Calu3 (cell line): ENCODE data around the gene ZFYVE19. TPM values are rescaled to one million over a fixed set of nuclear protein-coding genes. Genes with fewer than 3 reads are reported as not detected.

Experiments used
- BruUV-seq: library from RNA; stranded (reverse); fragments of 400-500 nt; replicated peaks from 2 replicates; lab custom pipeline; 2021; lab: Mats Ljungman, UMichigan
- CTCF ChIA-PET: fragments of 300-600 bp; sonication (Branson Sonifier 250); formaldehyde crosslinking; loops from one replicate; lab custom pipeline; 2022; ENCODE audit warnings: antibody characterized with exemption; lab: Charles Lee
- DNase-seq: peaks from one replicate; pipeline ENCODE4 v3.0.0; 2022
- H3K27ac Mint-ChIP-seq: one replicate; pipeline ENCODE4 v1.8.0; 2022; ENCODE audit warnings: mixed read lengths; ENCODE audit not compliant: unreplicated experiment
- H3K27me3 Mint-ChIP-seq: one replicate; pipeline ENCODE4 v1.8.0; 2022; ENCODE audit warnings: mixed read lengths; ENCODE audit not compliant: unreplicated experiment
- H3K36me3 Mint-ChIP-seq: one replicate; pipeline ENCODE4 v1.8.0; 2022; ENCODE audit warnings: mild to moderate bottlenecking, moderate library complexity, mixed read lengths; ENCODE audit not compliant: insufficient read depth, unreplicated experiment
- H3K4me1 Mint-ChIP-seq: one replicate; pipeline ENCODE4 v1.8.0; 2022; ENCODE audit warnings: mild to moderate bottlenecking, low read depth, mixed read lengths; ENCODE audit not compliant: unreplicated experiment
- H3K4me3 Mint-ChIP-seq: one replicate; pipeline ENCODE4 v1.8.0; 2022; ENCODE audit warnings: mild to moderate bottlenecking, low read depth, moderate library complexity, mixed read lengths; ENCODE audit not compliant: unreplicated experiment
- H3K9me3 Mint-ChIP-seq: one replicate; pipeline ENCODE4 v1.8.0; 2022; ENCODE audit warnings: low read depth, mixed read lengths; ENCODE audit not compliant: unreplicated experiment
- intact Hi-C: fragments of 100-400 bp; cut with micrococcal nuclease; formaldehyde crosslinking; loops from one replicate; pipeline ENCODE4 v1.10.0; 2022; ENCODE audit not compliant: unreplicated experiment
- total RNA-seq: library from RNA; stranded (reverse); gene quantifications from 2 replicates; pipeline ENCODE4 v1.2.3, GENCODE V29; 2022
- TF ChIP-seq, protein P1 (sequence below): fragments of 200-600 bp; IDR thresholded peaks from one replicate; pipeline ENCODE4 v1.8.0; 2022; ENCODE audit warnings: antibody characterized with exemption; ENCODE audit not compliant: unreplicated experiment

The ZFYVE19 gene
- total RNA-seq, 1 experiment from 2014 or later = 13.9 TPM

DNA sequence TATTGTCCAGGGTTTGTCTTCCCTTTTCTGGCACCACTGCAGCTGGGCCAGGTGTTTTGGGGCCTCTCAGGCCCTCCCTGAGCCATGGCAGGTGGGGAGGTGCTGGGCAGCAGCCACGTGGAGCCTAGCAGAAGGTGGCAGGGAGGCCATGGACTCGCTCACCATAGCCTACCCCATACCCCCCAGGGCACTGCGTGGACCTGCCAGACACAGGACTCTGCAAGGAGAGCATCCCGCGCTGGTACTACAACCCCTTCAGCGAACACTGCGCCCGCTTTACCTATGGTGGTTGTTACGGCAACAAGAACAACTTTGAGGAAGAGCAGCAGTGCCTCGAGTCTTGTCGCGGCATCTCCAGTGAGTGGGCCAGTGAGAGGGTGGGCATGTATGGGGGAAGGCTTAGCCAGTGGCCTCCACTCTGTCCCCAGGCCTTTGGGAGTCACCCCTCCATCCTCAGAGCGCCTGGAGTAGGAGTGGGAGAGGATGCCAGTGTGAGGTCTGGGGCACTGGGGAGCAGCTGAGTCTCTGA, 48.9 kb downstream of the ZFYVE19 start:
- Mint-ChIP-seq H3K27ac (no peak overlapping the region), H3K4me3 (no peak overlapping the region), H3K36me3 (peaks cover 29% of the 10 kb centered on the region), H3K9me3 (no peaks in the 10 kb centered on the region), H3K4me1 (peaks cover 15% of the 10 kb centered on the region), H3K27me3 (no peaks in the 10 kb centered on the region)
- CTCF ChIA-PET = interaction anchor here (4.3 to 5.8 kb wide), 2 partner anchors 16 to 35 kb away, joined by 73 to 92 read pairs; partner anchors contain the start of gene RHOV
- TF ChIP-seq, protein P1, sequence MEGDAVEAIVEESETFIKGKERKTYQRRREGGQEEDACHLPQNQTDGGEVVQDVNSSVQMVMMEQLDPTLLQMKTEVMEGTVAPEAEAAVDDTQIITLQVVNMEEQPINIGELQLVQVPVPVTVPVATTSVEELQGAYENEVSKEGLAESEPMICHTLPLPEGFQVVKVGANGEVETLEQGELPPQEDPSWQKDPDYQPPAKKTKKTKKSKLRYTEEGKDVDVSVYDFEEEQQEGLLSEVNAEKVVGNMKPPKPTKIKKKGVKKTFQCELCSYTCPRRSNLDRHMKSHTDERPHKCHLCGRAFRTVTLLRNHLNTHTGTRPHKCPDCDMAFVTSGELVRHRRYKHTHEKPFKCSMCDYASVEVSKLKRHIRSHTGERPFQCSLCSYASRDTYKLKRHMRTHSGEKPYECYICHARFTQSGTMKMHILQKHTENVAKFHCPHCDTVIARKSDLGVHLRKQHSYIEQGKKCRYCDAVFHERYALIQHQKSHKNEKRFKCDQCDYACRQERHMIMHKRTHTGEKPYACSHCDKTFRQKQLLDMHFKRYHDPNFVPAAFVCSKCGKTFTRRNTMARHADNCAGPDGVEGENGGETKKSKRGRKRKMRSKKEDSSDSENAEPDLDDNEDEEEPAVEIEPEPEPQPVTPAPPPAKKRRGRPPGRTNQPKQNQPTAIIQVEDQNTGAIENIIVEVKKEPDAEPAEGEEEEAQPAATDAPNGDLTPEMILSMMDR = no peak
- intact Hi-C loops = no loop called here
- DNase-seq = no peak
- BruUV-seq = no TSS peak

DNA sequence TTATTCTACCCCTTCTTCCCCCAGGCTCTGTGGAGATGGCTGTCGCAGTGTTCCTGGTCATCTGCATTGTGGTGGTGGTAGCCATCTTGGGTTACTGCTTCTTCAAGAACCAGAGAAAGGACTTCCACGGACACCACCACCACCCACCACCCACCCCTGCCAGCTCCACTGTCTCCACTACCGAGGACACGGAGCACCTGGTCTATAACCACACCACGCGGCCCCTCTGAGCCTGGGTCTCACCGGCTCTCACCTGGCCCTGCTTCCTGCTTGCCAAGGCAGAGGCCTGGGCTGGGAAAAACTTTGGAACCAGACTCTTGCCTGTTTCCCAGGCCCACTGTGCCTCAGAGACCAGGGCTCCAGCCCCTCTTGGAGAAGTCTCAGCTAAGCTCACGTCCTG, 49.9 kb downstream of the ZFYVE19 start:
- Mint-ChIP-seq H3K9me3 (no peaks in the 10 kb centered on the region), H3K27ac (no peak overlapping the region), H3K4me3 (no peak overlapping the region), H3K36me3 (peaks cover 23% of the 10 kb centered on the region), H3K4me1 (peaks cover 15% of the 10 kb centered on the region), H3K27me3 (no peaks in the 10 kb centered on the region)
- no TSS peak for BruUV-seq
- CTCF ChIA-PET = interaction anchor here (1.0 to 5.8 kb wide), 7 partner anchors 9 to 110 kb away, joined by 4 to 95 read pairs (median 22); partner anchors contain the start of genes DNAJC17, RHOV, VPS18 and ZFYVE19
- intact Hi-C loops = no loop called here
- TF ChIP-seq, protein P1 = no peak
- no peak for DNase-seq

DNA sequence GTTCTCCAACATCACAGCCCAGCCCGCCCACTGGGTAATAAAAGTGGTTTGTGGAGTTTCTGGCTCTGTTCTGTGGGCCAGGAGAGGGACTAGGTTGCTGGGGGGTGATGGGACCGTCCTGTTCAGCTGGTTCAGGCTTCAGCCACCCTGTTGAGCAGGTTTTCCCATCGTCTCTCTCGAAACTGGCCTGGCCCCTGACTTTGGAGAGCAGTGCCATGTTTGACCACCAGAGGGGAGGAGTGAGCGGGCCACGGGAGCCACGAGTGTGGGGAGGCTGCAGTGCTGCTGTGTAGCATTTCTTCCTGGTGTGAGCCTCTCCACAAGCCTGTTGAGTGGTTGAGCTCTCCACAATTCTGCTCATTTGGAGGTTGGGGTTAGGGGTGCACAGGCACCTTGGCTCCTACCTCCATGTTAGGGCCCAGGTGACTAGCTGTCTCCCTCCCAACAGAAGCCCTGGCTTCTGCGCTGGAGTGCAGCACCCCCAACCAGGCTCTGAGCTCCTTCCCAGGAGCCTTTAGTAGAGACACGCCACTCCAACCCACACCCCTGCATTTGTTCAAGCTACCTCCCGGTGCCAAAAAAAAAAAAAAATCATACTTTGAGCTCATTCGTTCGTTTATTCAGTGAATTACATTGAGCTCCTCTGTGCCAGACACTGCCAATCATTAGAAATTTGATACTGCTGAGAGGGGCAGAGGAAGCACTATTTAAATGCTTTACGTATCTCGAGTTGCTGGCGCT, 50.9 kb downstream of the ZFYVE19 start:
- Mint-ChIP-seq H3K27me3 (no peaks in the 10 kb centered on the region), H3K4me1 (peaks cover 12% of the 10 kb centered on the region), H3K36me3 (peaks cover 23% of the 10 kb centered on the region), H3K27ac (peak overlapping the region; percentile 44), H3K4me3 (no peak overlapping the region), H3K9me3 (no peaks in the 10 kb centered on the region)
- DNase-seq = peak; percentile 90
- CTCF ChIA-PET = interaction anchor here (0.7 to 5.8 kb wide), 10 partner anchors 10 to 111 kb away, joined by 3 to 95 read pairs (median 8); partner anchors contain the start of genes DLL4, DNAJC17, RHOV and SPINT1
- intact Hi-C loops = no loop called here
- TF ChIP-seq, protein P1 = peak; percentile 63
- no TSS peak for BruUV-seq

DNA sequence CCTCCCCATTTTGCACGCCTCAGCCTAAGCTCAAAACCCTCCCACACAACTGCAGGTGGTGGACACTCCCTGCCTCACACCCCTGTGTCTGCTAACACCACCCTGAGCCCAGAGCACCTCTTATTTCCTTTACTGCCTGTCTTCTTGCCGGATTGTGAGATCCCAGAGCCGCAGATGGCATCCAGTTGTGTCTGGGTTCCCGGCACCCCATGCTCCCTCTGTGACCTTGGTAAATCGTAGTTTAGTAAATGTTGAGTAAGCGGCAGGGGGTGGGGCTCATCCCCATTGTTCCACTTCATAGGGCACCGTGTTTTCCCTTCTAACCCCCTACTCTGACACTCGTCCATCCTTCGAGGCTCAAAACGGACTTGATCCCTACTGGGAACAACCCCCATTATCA, 51.8 kb downstream of the ZFYVE19 start:
- Mint-ChIP-seq H3K4me3 (no peak overlapping the region), H3K27me3 (no peaks in the 10 kb centered on the region), H3K27ac (no peak overlapping the region), H3K9me3 (no peaks in the 10 kb centered on the region), H3K4me1 (peaks cover 17% of the 10 kb centered on the region), H3K36me3 (peaks cover 23% of the 10 kb centered on the region)
- intact Hi-C loops = loop anchor here (1.0 kb wide), 1 partner anchor 34 kb away; no protein-coding TSS in a partner anchor
- CTCF ChIA-PET = interaction anchor here (0.6 to 5.8 kb wide), 9 partner anchors 11 to 112 kb away, joined by 3 to 95 read pairs (median 9); partner anchors contain the start of genes RHOV, SPINT1 and VPS18
- TF ChIP-seq, protein P1 = no peak
- no TSS peak for BruUV-seq
- DNase-seq = no peak
